NCI-H128 (cell line): Measurements from ENCODE around the gene AATK.

Source experiments
- DNase-seq: peaks from one replicate; lab custom pipeline; 2025; ENCODE audit not compliant: unreplicated experiment; lab: John Stamatoyannopoulos, UW

Gene AATK, protein sequence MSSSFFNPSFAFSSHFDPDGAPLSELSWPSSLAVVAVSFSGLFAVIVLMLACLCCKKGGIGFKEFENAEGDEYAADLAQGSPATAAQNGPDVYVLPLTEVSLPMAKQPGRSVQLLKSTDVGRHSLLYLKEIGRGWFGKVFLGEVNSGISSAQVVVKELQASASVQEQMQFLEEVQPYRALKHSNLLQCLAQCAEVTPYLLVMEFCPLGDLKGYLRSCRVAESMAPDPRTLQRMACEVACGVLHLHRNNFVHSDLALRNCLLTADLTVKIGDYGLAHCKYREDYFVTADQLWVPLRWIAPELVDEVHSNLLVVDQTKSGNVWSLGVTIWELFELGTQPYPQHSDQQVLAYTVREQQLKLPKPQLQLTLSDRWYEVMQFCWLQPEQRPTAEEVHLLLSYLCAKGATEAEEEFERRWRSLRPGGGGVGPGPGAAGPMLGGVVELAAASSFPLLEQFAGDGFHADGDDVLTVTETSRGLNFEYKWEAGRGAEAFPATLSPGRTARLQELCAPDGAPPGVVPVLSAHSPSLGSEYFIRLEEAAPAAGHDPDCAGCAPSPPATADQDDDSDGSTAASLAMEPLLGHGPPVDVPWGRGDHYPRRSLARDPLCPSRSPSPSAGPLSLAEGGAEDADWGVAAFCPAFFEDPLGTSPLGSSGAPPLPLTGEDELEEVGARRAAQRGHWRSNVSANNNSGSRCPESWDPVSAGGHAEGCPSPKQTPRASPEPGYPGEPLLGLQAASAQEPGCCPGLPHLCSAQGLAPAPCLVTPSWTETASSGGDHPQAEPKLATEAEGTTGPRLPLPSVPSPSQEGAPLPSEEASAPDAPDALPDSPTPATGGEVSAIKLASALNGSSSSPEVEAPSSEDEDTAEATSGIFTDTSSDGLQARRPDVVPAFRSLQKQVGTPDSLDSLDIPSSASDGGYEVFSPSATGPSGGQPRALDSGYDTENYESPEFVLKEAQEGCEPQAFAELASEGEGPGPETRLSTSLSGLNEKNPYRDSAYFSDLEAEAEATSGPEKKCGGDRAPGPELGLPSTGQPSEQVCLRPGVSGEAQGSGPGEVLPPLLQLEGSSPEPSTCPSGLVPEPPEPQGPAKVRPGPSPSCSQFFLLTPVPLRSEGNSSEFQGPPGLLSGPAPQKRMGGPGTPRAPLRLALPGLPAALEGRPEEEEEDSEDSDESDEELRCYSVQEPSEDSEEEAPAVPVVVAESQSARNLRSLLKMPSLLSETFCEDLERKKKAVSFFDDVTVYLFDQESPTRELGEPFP (N-terminal part only)

DNA sequence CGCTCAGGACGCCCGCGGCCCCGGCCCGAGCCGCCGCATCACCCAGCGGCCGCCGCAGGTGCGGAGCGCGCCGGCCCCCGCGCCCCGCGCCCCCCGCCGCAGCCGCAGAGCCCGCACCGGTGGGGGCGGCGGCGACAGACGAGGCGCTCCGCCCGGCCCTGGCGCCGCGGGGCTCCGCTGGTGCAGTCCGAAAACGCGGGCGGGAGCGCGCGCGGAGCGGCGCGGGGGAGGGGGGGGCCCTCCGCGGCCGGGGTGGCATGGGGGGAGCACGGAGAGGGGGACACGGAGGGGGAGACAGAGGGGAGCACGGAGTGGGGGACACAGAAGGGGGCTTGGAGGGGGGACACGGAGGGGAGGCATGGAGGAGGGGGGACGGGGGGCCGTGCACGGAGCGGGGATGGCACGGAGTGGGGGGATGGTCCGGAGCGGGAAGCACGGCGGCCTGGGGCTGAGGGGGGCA lies at the start of gene AATK:
Gene AATK, minus strand, starts transcription at position 189 of the 460 bp plus-strand sequence. CDS start 229 bp downstream, outside the sequence.
- DNase-seq: no peak

DNA sequence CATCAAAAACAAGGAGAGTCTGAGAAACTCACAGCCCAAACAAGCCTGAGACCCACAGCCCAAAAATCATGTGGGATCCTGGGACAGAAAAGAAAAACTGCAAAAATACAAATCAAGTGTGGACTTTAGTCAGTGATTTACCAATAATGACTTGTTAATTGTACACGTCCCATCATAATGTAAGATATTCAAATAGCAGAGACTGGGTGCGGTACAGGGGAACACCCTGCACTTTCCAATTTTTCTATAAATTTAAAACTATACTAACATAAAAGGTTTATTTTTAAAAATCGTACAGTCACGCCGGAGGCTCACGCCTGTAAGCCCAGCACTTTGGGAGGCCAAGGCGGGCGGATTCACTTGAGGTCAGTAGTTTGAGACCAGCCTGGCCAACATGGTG lies 48.0 kb upstream of the AATK start:
- no peak for DNase-seq

DNA sequence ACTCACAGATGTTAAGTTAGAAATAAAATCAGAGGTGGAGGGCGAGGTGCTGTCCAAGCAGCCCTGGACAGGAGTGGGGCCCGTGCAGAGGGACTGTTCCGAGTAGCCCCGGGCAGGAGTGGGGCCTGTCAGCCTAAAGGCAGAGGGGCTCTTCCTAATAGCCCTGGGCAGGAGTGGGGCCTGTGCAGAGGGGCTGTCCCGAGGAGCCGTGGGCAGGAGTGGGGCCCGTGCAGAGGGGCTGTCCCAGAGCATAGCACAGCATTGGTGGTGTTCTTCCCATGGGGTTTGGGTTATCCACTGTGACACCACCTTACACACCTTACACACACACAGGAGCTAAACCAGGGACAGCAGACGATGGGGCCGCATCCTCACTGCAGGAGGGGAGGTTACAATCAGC lies 46.3 kb upstream of the AATK start:
- no peak for DNase-seq

DNA sequence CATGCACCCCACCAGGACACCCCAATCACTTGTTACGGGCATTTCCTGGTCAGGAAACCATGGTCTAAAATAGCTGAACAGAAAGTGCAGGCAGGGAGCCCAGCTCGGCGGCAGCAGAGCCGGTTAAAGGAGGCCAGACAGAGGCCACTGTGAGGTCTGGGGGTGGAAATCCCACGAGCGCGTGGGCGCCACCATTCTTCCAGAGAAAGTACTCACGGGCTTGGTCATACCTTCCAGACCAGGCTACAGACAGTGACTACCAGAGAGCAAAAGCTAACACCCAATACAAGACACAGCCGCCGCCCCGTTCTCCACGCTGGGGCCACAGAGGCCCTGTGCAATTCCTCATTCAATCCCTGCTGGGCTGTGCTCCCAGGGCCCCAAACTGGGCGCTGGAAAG lies 44.8 kb upstream of the AATK start:
- DNase-seq: no peak

DNA sequence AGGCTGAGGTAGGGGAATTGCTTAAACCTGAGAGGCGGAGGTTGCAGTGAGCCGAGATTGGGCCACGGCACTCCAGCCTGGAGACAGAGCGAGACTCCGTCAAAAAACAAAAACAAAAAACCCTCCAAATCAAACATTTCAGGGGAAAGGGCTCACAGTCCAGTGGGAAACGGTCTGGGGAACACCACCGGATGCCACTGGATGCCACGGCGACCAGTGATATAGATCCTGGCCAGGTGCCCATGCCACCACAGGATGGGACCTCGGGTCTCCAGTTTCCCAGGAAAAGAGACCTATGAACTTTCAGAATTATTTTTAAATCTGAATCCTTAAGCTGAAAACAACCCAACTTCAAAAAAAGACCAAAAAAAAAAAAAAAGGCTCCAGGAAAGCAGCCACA lies 44.4 kb upstream of the AATK start:
- DNase-seq: no peak

DNA sequence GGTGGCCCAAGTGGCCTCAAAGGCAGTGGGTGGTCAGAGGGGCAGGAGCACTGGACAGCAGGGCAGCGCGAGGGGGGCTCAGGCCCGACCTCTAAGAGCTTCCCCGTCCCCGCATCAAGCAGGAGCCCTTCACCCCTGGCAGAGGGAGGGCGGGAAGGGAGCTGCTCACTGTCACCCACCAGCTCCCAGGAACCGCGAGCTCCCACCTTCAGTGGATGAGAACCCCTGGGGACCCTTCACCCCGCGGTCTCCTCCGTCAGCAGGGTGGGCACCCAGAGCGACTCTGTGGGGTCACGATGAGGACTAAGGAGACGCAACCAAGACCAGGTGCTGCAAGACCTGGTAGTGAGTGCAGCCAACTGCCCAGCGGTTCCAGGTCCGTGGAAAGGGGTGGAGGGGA lies 43.1 kb upstream of the AATK start:
- DNase-seq: no peak

DNA sequence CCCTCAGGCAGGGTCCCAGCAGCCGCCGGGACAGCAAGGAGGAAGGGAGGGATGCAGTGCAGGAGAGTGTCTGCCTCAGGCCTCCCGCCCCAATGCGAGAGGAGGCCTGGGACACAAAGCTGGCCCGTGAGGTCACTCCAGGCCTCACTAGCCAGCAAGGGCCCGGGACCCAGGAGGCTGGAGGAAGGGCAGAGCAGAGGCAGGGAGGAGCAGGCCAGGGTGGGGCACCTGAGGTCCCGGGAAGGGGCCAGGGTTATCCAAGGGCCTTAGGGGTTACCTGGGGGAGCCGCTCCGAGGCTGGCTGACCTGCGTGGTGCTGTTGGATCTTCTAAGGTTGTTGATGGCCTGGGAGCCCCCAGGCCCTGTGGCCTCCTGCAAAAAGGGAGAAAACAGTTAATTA lies 42.6 kb upstream of the AATK start:
- no peak for DNase-seq

DNA sequence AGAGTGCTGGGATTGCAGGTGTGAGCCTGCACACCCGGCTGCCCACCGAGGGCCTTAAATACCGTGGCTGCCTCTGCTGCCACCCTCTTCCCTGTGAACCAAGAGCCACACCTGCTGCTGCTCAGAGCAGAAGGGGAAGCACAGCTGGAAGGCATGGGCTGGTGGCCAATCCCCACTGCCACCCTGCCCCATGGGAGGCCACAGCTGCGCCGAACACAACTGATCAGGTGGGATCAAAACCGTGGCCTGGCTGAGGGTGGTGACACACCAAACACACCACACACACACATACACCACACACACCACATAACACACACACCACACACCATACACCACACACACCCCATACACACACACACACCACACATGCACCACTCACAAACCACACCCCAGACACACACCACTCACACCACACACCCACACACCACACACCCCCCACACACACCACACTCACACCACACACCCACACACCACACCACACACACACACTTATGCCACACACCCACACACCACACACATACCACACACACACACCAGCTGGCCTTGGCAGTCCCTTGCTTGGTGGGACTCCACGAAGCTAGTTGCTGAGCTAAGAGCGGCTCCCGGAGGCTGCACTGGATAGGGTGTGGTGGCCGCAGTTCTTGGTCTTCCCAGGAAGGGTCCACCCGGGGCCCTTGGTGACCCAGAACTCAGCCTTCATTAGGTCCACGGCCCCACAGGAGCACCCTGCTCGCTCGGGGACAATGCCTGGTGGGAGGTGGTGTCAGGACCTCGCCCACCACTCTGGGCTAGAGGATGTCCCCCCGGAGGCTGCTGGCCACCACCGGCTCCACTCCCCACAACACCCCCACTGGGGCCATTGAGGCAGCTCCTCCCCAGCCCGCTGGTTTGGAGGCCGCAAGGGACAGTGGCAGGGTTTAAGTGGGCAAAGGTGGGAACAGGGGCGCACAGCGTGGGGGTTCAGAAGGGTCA lies 41.9 kb upstream of the AATK start:
- DNase-seq: no peak

DNA sequence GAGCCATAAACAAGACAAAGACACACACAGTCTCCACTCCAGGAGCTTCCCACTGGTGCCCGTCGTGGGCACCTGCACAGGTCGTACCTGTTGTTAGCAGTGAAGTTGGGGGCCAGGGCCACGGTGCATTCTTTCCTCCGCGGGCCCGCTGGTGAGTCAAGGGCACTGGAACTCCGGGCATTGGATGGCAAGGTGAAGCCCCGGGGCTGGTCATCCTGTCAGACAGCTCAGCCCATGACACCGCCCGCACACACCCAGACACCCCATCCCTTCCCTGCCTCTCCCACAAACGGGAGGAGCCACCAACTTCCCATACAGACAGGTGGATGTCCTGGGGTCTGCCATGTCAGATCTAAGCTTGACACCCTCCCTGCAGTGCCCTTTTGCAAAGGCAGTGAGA lies 40.6 kb upstream of the AATK start:
- no peak for DNase-seq

DNA sequence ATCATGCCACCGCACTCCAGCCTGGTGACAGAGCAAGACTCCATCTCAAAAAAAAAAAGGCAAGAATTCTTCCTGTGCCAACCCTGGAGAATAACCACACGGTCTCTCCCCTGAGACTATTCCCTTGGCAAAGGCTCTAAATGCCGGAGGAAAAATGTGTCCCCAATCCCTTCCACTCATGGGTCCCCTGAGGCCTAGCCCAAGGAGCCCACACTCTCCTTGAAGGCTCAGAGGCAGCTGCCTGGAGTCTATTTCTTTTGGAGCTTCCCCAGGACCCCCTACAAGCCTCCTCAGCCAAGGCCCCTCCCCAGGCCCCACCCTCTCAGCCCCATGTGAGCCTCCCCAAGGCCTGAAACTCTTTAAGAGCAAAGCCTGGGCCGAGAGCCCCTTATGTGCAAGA lies 40.1 kb upstream of the AATK start:
- DNase-seq: no peak

DNA sequence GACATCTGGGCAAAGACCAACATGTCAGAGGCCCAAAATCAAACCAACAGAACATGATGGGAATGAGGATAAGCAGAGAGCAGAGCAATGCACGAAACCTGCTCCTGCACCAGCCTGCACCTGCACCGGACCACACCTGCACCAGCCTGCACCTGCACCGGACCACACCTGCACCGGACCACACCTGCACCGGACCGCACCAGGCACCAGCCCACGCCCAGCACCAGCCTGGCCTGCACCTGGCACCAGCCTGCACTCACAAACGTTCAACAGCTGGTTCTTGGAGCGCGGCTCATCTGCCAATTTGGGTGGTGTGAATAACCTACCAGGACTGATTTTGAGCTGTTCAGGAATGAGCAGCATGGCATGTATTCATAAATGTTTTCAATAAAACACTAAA lies 38.6 kb upstream of the AATK start:
- DNase-seq: no peak

DNA sequence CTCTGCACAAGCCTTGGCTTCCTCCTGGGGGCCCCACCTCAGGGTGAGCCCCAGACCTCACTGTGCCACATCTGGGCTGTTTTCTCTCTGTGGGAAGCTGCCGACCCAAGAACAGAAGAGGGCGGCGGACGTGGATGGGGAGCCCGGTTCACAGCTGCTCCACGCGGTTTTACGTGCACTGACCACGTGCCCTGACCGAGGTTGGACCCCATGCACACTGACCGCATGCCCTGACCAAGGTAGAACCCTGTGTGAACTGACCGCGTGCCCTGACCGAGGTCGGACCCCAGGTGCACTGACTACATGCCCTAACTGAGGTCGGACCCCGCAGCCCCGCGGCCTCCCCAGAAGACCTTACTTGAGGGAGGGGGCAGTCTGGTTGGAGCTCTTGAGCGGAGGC lies 37.1 kb upstream of the AATK start:
- DNase-seq: no peak

DNA sequence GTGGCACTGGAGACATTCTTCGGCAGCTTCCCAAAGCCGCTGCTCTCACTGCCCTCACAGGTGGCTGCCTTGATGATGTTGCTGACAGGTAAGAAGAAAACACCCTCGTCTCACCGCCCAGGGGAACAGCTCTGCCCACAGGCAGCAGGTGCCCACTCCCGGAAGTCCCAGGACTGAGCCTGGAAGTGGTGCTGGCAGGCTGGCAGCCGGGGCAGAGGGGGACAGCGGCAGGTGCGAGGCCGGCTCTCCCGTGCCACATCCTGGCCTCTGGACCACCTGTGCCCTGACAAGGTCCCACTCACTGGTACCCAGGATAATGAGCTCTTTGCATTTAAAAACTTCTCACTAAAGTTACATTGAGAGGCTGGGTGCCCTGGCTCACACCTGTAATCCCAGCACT lies 36.3 kb upstream of the AATK start:
- no peak for DNase-seq

DNA sequence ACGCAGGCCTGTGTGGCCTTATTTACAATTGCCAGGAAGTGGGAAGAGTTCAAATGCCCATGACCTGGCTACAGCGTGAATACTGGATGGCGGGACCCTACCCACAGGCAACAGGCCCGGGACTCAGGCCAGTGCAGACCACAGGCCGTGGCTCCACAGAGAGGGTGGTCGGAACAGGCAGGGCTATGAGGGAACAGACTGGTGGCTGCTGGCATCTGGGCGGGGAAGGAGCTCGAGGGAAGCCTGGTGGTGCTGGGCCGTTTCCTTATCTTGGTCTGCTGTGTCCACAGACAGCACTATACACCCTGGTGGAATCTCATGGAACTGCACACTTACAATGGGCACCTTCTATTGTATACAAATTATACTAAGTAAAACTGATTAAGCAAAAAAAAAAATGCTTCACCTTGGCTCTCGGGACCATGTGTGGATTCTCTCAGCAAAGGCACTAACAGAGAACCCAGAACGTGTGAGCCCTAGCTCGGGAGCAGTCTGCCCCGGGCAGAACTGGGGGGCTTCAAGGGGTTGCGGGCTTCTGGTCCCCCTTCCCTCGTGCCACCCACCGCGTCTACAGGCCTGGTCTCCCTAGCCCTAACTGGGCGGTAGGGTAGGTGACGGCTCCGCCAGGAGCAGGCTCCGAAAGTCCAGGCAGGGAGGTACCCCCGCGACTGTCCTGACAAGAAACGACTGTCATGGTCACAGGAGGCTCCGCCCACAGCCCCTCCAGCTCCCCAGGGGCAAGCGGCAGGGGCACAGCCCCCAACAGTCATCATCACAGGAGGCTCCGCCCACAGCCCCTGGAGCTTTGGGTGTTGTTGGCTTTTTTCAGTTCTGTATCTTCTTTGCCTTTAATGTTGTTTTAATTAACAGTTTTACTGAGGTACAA lies 34.9 kb upstream of the AATK start:
- no peak for DNase-seq

DNA sequence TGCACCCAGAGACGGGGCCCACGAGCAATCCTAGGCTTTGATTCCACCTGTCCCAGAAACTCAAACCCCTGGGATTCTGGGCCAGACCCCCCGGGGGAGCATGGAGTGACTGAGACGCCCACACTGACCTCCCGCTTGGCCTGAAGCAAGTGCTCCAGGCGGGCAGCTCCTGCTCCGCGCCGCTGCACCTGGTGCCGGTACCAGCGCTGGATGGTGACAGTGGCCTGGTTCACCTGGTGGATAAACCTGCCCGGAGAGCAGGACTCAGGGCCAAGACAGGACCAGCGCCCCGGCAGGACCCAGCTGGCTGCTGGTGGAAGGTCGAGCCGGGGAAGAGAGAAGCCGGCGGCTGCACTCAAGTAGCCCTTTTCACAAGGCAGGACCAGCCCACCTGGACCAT lies 34.2 kb upstream of the AATK start:
- no peak for DNase-seq

DNA sequence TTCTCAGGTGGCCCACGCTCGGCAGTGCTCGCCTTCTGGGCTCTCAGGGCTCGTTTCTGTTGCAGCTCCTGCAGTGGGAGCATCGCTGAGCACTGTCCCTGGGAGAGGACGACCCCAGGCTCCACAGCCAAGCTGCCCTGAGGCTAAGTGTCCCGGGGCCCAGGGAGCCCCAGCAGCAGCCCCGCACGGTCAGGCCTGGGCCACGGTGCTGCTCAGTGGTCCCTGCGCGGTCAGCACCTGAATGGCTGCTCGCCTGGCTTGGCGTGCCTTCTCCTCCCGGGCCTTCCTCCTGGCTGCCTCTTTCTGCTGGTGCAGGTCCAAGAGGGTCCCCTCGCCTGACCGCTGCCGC lies 33.4 kb upstream of the AATK start:
- DNase-seq: no peak

DNA sequence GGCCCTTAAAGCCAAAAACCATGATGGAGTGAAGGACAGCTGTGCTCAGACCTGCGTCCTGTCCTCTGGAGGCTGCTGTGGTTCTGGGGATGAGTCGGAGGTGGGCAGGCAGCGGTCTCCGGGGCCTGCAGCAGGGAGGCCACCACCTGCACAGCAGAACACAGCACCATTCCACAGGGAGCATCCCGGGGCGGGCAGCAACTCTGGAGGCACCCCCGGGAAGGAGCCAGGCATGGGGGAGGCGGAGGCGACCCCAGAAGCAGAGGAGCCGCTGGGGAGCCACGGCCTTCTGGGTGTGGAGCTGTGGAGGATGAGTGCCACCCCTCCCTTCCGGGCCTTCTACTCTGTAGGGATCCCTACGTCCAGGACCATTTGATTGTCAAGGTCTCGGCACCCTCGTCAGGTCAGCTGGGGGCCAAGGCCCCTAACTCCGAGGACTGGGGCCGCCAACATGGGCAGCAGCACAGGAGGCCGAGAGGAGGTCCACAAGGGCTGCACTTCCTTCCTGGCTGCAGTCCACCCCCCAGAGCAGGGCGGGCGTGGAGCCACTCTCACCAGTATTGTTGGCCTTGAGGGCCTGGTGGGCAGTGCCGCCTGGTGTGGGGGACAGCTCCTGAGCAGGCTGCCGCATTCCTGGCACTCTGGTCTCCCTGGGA lies 32.9 kb upstream of the AATK start:
- DNase-seq: no peak

DNA sequence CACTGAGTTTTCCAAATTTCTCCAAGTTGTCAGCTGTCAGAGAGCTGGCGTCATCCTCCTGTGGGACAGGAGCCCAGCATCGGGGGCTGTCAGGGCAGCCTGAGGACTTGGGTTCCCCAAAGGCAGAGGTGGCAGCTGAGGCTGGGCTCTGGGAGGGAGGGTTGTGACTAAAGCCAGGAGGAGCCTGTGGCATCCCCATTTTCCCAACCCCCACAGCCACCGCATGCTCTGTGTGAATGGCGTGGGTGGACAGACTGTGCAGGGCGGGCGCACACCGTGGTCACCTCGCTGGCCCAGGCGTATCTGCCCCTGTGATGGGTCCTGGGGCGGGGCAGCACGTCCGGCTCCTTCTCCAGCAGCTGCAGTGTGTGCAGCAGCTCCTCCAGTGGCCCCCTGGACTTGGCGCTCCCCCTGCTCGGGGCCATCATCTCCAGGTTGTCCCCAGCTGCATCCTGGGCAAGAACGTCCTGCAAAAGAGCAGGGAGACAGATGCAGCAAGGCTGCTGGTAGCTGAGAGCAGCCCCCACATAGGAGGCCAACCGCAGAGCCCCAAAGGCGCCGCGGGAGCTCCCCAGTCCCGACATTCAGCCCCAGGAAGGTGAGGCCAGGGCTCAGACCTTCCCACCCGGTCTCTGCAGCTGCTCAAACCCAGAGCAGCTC lies 31.9 kb upstream of the AATK start:
- DNase-seq: no peak
